Measurements from ENCODE around the gene ATAD3A. TPM values are rescaled to one million over a fixed set of nuclear protein-coding genes. Genes with fewer than 3 reads are reported as not detected.
"Not testable (repeated sequence)": the region's sequence is repeated elsewhere in the genome, so short reads cannot be mapped to it uniquely, and the experiment has no call there.

The ATAD3A gene
- total RNA-seq, 1 experiment from 2014 or later: 92.7 TPM

DNA sequence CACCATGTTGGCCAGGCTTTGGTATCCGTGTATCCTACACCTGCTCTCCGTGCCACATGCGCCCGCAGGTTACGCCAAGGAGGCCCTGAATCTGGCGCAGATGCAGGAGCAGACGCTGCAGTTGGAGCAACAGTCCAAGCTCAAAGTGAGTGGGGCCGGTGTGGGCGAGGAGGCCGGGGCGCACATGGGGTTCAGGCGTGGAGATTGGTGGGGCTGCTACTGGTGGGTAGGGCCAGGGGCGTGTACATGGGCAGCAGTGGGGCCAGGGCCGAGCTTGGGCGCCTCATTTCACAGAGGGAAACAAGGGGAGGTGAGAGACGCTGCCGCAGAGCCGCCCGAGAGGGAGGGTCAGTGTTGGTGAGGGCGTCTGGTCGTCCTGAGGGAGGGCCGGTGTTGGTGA, 34.8 kb upstream of the ATAD3A start:
- Histone ChIP-seq H3K36me3 (ENCODE audit: insufficient read depth, low read length, poor library complexity, severe bottlenecking) (peaks cover 21% of the 10 kb centered on the region), H3K27ac (ENCODE audit: low read depth, low read length, poor library complexity, severe bottlenecking) (no peak overlapping the region), H3K9me3 (ENCODE audit: low read depth, low read length, poor library complexity, severe bottlenecking) (no peaks in the 10 kb centered on the region), H3K4me1 (ENCODE audit: insufficient read depth, low read length, poor library complexity, severe bottlenecking) (no peaks in the 10 kb centered on the region), H3K27me3 (replicated peaks; ENCODE audit: insufficient read depth, low read depth, low read length, poor library complexity) (no peaks in the 10 kb centered on the region), H3K4me3 (ENCODE audit: low read depth, low read length, poor library complexity, severe bottlenecking) (no peak overlapping the region)
- no TSS peak for BruUV-seq (replicated peaks)
- no peak for DNase-seq (ENCODE audit: low spot score)
- intact Hi-C loops (cut with micrococcal nuclease; ENCODE audit: unreplicated experiment): no loop called here
- ChIA-PET POLR2A (ENCODE audit: low non-redundant PET) (no interaction called here), CTCF (no interaction called here)
- TF ChIP-seq EZH2 (IDR thresholded peaks at IDR 0.05; ENCODE audit: borderline replicate concordance, low read depth, low read length, poor library complexity, severe bottlenecking): no peak
- TF ChIP-seq, protein P1, sequence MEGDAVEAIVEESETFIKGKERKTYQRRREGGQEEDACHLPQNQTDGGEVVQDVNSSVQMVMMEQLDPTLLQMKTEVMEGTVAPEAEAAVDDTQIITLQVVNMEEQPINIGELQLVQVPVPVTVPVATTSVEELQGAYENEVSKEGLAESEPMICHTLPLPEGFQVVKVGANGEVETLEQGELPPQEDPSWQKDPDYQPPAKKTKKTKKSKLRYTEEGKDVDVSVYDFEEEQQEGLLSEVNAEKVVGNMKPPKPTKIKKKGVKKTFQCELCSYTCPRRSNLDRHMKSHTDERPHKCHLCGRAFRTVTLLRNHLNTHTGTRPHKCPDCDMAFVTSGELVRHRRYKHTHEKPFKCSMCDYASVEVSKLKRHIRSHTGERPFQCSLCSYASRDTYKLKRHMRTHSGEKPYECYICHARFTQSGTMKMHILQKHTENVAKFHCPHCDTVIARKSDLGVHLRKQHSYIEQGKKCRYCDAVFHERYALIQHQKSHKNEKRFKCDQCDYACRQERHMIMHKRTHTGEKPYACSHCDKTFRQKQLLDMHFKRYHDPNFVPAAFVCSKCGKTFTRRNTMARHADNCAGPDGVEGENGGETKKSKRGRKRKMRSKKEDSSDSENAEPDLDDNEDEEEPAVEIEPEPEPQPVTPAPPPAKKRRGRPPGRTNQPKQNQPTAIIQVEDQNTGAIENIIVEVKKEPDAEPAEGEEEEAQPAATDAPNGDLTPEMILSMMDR (conservative IDR thresholded peaks at IDR 0.05; ENCODE audit: low read depth, low read length): no peak

DNA sequence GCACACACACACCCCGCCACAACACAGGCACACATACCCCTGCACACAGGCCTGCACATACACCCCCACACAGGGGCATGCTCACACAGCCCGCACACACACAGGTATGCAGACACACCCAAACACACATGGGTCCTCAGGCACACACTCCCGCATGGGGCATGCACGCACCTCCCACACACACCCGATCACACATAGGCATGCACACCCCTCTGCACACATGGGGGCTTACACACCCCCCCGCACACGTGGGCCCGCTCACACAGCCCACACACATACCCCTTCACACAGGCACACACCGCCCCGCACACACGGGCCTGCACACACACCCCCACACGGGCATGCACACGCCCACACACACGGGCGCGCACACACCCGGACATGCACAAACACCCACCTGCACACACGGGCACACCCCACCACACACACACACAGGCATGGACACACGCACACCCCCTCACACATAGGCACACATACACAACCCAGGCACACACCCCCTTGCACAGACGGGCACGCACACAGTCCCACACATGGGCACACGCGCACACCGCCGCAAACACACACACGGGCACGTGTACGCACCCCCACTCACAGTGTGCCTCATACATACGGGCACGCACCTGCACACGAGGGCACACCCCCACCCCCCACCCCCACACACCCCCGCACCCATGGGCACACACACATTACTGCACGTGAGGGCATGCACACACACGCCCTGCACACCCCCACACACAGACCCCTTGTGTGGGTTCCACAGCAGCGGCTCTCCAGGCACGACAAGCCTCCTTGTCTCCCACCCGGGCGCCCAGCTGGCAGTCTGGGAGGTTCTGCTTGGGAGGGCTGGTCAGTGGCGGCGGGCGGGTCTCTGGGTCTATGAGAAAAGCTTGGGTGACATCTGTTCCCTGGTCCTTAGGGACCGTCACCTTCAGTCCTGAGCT, 32.1 kb upstream of the ATAD3A start:
- H3K4me3 ChIP-seq (ENCODE audit: low read depth, low read length, poor library complexity, severe bottlenecking): no peak overlapping the region
- H3K27me3 ChIP-seq (replicated peaks; ENCODE audit: insufficient read depth, low read depth, low read length, poor library complexity): no peaks in the 10 kb centered on the region
- TF ChIP-seq EZH2 (IDR thresholded peaks at IDR 0.05; ENCODE audit: borderline replicate concordance, low read depth, low read length, poor library complexity, severe bottlenecking): no peak
- TF ChIP-seq, protein P1 (conservative IDR thresholded peaks at IDR 0.05; ENCODE audit: low read depth, low read length): no peak
- CTCF ChIA-PET: no interaction called here
- H3K9me3 ChIP-seq (ENCODE audit: low read depth, low read length, poor library complexity, severe bottlenecking): no peaks in the 10 kb centered on the region
- DNase-seq (ENCODE audit: low spot score): no peak
- POLR2A ChIA-PET (ENCODE audit: low non-redundant PET): no interaction called here
- no peak overlapping the region for H3K27ac ChIP-seq (ENCODE audit: low read depth, low read length, poor library complexity, severe bottlenecking)
- no peaks in the 10 kb centered on the region for H3K4me1 ChIP-seq (ENCODE audit: insufficient read depth, low read length, poor library complexity, severe bottlenecking)
- H3K36me3 ChIP-seq (ENCODE audit: insufficient read depth, low read length, poor library complexity, severe bottlenecking): peaks cover 34% of the 10 kb centered on the region
- intact Hi-C loops (cut with micrococcal nuclease; ENCODE audit: unreplicated experiment): no loop called here
- BruUV-seq (replicated peaks): no TSS peak

DNA sequence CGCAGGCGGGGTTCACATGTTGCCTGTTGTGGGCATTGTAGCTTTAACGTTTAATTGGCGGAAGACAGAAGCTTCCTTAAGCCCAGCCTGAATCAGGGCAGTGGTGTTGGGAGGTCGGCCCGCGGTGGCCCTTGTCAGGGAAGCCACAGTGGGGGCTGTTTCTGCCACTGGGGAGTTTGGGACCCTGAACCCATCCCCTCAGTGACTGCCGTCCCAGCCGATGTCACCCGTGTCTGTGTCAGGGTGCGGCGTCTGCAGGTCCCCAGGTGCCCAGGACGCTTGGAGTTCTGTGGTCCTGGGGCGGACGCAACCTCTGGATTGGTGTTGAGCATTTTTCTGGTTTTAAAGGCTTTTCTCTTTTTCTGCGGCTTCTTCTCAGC, 31.5 kb upstream of the ATAD3A start:
- H3K4me1 ChIP-seq (ENCODE audit: insufficient read depth, low read length, poor library complexity, severe bottlenecking); intact Hi-C loops (cut with micrococcal nuclease; ENCODE audit: unreplicated experiment); POLR2A ChIA-PET (ENCODE audit: low non-redundant PET); DNase-seq (ENCODE audit: low spot score); H3K27me3 ChIP-seq (replicated peaks; ENCODE audit: insufficient read depth, low read depth, low read length, poor library complexity); CTCF ChIA-PET; H3K4me3 ChIP-seq (ENCODE audit: low read depth, low read length, poor library complexity, severe bottlenecking); BruUV-seq (replicated peaks); H3K27ac ChIP-seq (ENCODE audit: low read depth, low read length, poor library complexity, severe bottlenecking); H3K9me3 ChIP-seq (ENCODE audit: low read depth, low read length, poor library complexity, severe bottlenecking): not testable (repeated sequence)
- H3K36me3 ChIP-seq (ENCODE audit: insufficient read depth, low read length, poor library complexity, severe bottlenecking): peaks cover 34% of the 10 kb centered on the region

DNA sequence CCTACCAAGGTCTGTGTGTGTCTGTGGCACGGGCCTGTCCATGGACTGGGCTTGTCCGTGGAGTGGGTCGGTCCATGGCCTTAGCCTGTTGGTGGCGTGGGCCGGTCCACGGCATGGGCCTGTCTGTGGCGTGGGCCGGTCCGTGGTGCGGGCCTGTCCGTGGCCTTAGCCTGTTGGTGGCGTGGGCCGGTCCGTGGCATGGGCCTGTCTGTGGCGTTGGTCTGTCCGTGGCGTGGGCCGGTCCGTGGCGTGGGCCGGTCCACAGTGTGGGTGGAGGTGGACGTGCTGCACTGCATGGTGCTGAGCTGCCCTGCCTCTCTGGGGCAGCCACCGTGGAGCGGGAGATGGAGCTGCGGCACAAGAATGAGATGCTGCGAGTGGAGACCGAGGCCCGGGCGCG, 30.2 kb upstream of the ATAD3A start:
- BruUV-seq (replicated peaks); H3K27me3 ChIP-seq (replicated peaks; ENCODE audit: insufficient read depth, low read depth, low read length, poor library complexity); H3K4me3 ChIP-seq (ENCODE audit: low read depth, low read length, poor library complexity, severe bottlenecking); DNase-seq (ENCODE audit: low spot score); H3K27ac ChIP-seq (ENCODE audit: low read depth, low read length, poor library complexity, severe bottlenecking); H3K9me3 ChIP-seq (ENCODE audit: low read depth, low read length, poor library complexity, severe bottlenecking); intact Hi-C loops (cut with micrococcal nuclease; ENCODE audit: unreplicated experiment); H3K4me1 ChIP-seq (ENCODE audit: insufficient read depth, low read length, poor library complexity, severe bottlenecking); CTCF ChIA-PET; POLR2A ChIA-PET (ENCODE audit: low non-redundant PET): not testable (repeated sequence)
- peaks cover 34% of the 10 kb centered on the region for H3K36me3 ChIP-seq (ENCODE audit: insufficient read depth, low read length, poor library complexity, severe bottlenecking)
